Measurements from ENCODE around the gene ADAM12. TPM values are rescaled to one million over a fixed set of nuclear protein-coding genes. Genes with fewer than 3 reads are reported as not detected.

Gene ADAM12
- total RNA-seq, 4 donors from 2014 or later, result 0.78 to 10.5 (median 1.2) TPM

GRCh38 chr10:126402721-126403695 is 14.7 kb upstream of the ADAM12 start:
- no peaks in the 10 kb centered on the region for H3K27me3 ChIP-seq
- WGBS, 2 donors, result 70 to 73% methylated on average over 7 of the region's 7 CpGs
- H3K9me3 ChIP-seq, result no peaks in the 10 kb centered on the region
- H3K4me3 ChIP-seq, result no peak overlapping the region
- TF ChIP-seq POLR2A (IDR thresholded peaks at IDR 0.05), result no peak
- TF ChIP-seq CTCF (IDR thresholded peaks at IDR 0.05), result no peak
- TF ChIP-seq EP300 (IDR thresholded peaks at IDR 0.05), result no peak
- no peak overlapping the region for H3K27ac ChIP-seq
- no peaks in the 10 kb centered on the region for H3K4me1 ChIP-seq
- no peaks in the 10 kb centered on the region for H3K36me3 ChIP-seq
- no peak for DNase-seq (ENCODE audit: low spot score in 2 of 2)

GRCh38 chr10:126400641-126401040 is 12.4 kb upstream of the ADAM12 start:
- no peaks in the 10 kb centered on the region for H3K4me1 ChIP-seq
- no peak for TF ChIP-seq POLR2A (IDR thresholded peaks at IDR 0.05)
- TF ChIP-seq CTCF (IDR thresholded peaks at IDR 0.05), result no peak
- TF ChIP-seq EP300 (IDR thresholded peaks at IDR 0.05), result no peak
- no peaks in the 10 kb centered on the region for H3K36me3 ChIP-seq
- no peak overlapping the region for H3K27ac ChIP-seq
- DNase-seq (ENCODE audit: low spot score in 2 of 2), result no peak
- no peaks in the 10 kb centered on the region for H3K9me3 ChIP-seq
- H3K27me3 ChIP-seq, result no peaks in the 10 kb centered on the region
- no peak overlapping the region for H3K4me3 ChIP-seq
- 66 to 68% methylated on average over 4 of the region's 4 CpGs for WGBS, 2 donors

GRCh38 chr10:126398924-126399323 is 10.6 kb upstream of the ADAM12 start:
- peaks cover 0 to under 1% (median 0%) of the 10 kb centered on the region in 4 donors for H3K9me3 ChIP-seq
- no peak for DNase-seq (ENCODE audit: low spot score in 2 of 2)
- no peaks in the 10 kb centered on the region for H3K36me3 ChIP-seq
- WGBS, 2 donors, result 63 to 67% methylated on average over 4 of the region's 4 CpGs
- no peaks in the 10 kb centered on the region for H3K4me1 ChIP-seq
- no peak overlapping the region for H3K4me3 ChIP-seq
- no peak overlapping the region for H3K27ac ChIP-seq
- no peaks in the 10 kb centered on the region for H3K27me3 ChIP-seq
- TF ChIP-seq CTCF (IDR thresholded peaks at IDR 0.05) (no peak), EP300 (IDR thresholded peaks at IDR 0.05) (no peak), POLR2A (IDR thresholded peaks at IDR 0.05) (no peak)

GRCh38 chr10:126398383-126398743 is 10.1 kb upstream of the ADAM12 start:
- Histone ChIP-seq H3K36me3 (no peaks in the 10 kb centered on the region), H3K27ac (no peak overlapping the region), H3K9me3 (peaks cover 0 to 7% (median 0%) of the 10 kb centered on the region in 4 donors), H3K4me1 (no peaks in the 10 kb centered on the region), H3K4me3 (no peak overlapping the region), H3K27me3 (no peaks in the 10 kb centered on the region)
- TF ChIP-seq CTCF (IDR thresholded peaks at IDR 0.05) (no peak), EP300 (IDR thresholded peaks at IDR 0.05) (no peak), POLR2A (IDR thresholded peaks at IDR 0.05) (no peak)
- 53 to 72% methylated on average over 3 of the region's 3 CpGs for WGBS, 2 donors
- no peak for DNase-seq (ENCODE audit: low spot score in 2 of 2)

- DNase-seq (ENCODE audit: low spot score in 2 of 2), result no peak
- Histone ChIP-seq H3K4me3 (no peak overlapping the region), H3K27ac (no peak overlapping the region), H3K4me1 (no peaks in the 10 kb centered on the region), H3K36me3 (no peaks in the 10 kb centered on the region), H3K9me3 (peaks cover 0 to 9% (median 0%) of the 10 kb centered on the region in 4 donors), H3K27me3 (no peaks in the 10 kb centered on the region)
- 68 to 75% methylated on average over 4 of the region's 4 CpGs for WGBS, 2 donors
- TF ChIP-seq POLR2A (IDR thresholded peaks at IDR 0.05) (no peak), EP300 (IDR thresholded peaks at IDR 0.05) (peak in 1 of 2 donors; percentile 47), CTCF (IDR thresholded peaks at IDR 0.05) (no peak)
Observed at GRCh38 chr10:126397640-126398382, 9.5 kb upstream of the ADAM12 start.
